G401 (cell line): Measurements from ENCODE around the gene ASAP2. TPM values are rescaled to one million over a fixed set of nuclear protein-coding genes. Genes with fewer than 3 reads are reported as not detected.
A peak's percentile ranks its signal among the peaks of the same experiment; 100 is the strongest.

Experiments
- DNase-seq: peaks from one replicate; pipeline ENCODE4 v3.0.0-alpha.2; 2015; ENCODE audit warnings: low spot score
- in situ Hi-C: cut with HindIII; loops from 2 replicates; pipeline ENCODE4 v1.10.0; 2016; ENCODE audit warnings: low sequenced_read_pairs, mixed read lengths
- total RNA-seq: library from RNA; depleted of rRNA; stranded (reverse); fragments of >200 nt; shearing (Covaris generic); gene quantifications from 2 replicates; pipeline ENCODE4 v1.2.3, GENCODE V29; 2014

Gene ASAP2
- total RNA-seq, 1 experiment from 2014 or later, result 7.1 TPM

DNA sequence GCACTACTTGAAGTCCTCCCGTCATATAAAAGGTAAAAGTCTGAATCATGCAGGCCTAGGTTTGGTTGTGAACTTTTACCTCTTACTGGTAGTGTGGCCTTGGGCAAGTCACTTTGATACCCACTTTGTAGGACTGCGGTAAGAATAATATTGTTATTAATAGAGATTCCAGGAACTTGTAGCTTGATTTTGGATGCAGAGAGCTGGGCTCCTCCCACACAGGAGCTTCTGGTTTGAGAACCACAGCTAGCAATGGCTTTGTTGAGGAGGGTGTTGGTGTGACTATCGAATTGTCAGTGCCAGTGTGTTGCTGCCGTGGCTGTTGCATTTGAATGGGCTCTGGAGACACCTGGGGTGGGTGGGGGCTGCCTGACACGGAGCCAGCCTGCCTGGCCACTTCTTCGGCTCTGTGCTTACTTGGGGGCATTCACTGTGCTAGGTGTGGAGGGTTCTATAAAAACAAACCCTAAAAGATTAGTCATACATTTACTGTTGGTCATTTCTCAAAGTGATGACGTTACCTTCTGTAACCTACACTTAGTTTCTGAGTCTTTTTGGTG, 38.5 kb downstream of the ASAP2 start:
- no peak for DNase-seq
- in situ Hi-C loops, result no loop called here

DNA sequence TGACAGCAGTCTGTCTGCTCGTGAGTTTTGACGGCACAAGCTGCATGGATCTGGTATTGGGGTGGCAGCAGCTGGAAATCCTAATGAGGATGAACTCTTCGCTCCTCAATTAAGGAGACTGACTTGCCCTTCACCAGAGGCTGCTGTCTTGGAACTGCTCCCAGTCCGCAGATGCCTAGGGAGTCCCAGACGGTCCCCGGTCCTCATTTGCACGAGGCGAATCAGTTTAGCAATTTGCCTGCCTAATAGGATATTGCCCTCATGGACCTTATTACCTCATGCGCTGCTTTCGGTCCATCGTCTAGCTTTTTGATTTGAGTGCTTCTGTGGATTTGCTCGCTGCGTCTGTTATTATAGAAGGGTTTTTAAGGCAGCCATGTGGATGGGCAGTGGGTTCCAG, 40.6 kb downstream of the ASAP2 start:
- in situ Hi-C loops, result no loop called here
- DNase-seq, result peak; percentile 66

DNA sequence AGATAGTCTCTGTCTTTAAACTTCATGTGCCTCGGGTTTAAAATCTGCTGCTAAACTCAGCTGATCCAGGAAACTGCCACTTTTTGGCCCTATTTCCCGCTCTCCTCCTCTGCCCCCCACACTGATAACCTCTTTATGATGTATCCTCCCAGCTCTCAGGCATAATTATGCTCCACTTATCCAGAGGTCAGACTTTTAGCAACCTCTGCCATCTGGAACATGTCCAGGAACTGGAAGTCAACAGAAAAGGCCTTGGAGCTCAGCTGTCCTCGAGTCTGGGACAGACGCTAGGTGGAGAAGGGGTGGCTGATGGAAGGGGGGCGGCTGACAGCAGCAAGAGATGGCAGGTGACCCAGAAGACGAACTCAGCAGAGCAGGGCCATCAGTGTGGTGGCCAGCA, 41.2 kb downstream of the ASAP2 start:
- DNase-seq, result no peak
- in situ Hi-C loops, result no loop called here

DNA sequence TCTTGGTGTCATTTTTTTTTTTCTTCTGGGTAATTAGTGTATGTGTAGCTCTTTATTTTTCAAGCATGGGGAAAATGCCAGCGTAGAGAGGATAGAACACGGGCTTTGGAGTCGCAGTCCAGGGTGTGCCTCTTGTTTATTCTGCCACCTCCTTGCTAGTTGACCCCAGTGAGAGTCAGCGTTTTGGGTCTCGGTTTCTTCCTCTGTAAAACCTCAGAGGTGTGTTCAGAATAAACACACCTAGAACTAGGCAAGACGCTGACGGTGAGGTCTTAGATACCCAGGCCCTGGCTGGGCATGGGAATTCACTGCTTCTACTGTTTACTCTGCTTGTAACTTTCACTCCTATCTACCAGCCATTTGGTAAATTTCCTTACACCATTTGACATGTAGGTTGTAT, 41.8 kb downstream of the ASAP2 start:
- in situ Hi-C loops, result no loop called here
- no peak for DNase-seq

DNA sequence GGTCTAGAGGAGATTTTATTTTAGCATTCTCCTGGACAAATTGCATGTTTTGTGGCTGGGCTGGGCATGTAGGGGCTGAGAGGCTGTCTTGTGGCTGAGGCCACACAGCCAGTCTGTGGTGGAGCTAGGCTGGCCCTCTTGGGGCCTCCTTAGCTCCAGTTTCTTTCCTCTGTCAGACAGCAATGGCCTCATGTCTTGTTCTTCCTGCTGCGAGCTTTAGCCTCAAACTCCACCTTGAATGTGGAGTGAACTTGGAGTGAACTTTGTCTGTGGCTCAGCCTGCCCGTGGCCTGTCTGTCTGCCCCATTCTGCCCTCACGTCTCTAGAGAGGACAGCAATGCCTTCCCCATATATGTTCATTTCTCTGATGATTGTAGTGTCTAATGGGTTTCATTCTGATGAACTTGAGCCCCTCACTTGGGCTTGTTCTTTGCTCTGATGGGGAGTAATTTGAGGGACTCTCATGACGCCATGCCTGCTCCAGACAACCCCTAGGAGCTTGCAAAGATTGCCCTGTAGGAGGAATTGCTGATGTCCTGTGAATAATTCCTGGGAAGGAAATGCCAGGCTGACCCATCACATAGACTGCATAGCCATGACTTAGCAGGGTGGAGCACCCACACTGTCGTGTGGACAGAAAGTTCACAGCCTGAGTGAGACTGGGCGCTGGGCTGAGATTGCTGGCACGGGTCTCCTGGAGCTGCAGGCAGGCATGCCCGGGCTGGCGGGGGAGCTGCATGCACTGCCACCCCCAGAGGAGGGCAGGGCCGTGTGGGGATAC, 42.6 kb downstream of the ASAP2 start:
- no peak for DNase-seq
- in situ Hi-C loops, result no loop called here

DNA sequence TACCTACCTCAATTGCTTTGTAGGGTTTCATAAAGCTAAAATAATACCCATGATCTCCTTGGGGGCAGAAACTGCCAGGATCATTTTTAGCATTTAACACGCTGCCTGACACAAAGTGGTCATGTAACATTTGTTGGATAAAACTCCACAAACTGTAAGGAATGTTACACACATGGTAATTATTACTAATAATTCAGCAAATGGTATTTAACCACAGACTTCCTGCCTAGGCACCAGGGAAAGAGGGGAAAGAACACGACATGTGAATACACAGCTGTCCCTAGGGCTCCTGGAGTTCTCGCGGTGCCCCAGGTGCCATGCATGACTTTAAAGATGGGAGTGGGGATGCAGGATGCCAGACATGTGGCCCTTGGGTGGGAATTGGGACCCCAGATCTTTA, 43.5 kb downstream of the ASAP2 start:
- in situ Hi-C loops, result no loop called here
- no peak for DNase-seq

DNA sequence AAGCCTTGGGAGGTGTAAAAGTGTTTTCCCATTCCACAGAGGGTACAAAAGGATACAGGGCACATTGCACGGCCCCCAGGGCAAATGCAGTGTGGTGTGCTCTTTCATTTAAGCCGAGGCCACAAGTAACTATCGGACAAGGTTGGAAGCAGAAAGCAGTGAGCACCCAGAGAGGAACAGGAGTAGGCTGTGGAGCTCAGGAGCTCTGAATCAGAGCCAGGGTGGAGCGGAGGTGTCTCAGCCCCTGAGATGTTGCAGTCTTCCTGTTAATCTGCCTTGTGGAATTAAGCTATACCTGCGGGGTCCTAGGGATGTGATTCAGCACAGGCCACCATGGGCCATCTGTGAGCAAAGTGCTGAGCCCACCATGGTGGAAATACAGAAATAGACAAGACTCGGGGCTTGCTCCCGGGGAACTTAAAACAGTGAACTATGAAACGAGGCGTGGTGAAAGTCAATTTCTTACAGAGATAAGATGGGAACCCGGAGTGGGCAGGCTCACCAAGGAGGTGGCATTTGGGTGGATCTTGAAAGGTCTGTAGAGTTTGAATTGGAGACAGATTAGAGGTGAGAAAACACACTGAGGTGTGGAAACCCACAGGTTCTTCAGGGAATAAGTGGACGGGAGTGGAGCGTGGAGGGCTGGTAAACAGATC, 44.0 kb downstream of the ASAP2 start:
- DNase-seq, result no peak
- in situ Hi-C loops, result no loop called here

DNA sequence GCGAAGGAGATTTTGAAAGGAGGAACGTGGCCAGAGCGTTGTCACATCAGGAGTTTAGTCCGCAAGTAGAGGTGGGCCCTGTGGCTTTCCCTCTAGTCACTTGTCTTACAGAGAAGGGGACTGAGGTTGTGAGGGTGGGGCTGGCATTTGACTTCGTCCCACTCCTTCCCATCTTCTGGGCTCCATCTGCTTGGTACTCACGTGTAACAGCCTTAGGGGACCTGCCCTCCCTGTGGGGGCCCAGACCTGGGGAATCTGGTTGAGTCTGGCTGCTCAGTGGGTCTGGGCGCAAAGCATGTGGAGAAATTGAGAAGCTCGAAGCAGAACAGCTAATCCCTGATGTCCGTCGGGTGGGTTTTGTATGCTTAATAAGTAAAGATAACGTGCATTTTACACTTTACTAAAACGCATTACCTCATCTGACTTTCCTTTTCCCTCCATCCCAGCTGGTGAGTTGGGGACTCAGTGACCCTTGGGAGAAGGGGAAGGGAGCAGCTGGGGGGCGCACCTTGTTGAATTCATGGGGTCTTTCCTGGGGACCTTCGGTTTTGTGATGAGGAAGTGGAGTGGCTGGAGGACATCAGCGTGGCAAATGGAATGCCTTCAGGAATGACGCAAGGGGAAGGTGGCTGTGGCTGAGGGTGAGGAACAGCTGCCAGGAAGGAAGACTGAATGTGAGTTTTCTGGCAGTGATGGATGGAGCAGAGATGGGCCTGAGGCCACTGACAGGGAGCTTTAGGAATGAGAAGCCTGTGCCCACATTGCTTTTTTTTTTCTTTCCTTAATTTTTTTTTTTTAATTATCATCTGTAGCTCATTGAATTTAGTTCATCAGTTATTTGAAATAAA, 44.8 kb downstream of the ASAP2 start:
- in situ Hi-C loops, result no loop called here
- peak; percentile 73 for DNase-seq

DNA sequence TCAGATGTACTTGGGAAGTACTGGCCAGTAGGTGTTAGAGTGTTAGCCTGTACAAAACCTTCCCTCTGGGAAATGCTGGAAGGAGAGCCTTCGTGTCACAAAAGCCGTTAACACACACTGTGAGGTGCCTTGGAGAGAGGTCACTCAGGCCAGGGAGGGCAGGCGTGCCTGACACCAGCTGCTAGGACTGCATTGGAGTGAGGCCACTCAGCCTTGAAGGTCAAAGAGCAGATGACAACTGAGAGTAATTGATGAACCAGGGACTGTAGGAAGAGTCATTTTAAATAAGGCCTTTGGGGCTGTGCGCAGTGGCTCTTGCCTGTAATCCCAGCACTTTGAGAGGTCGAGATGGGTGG, 45.4 kb downstream of the ASAP2 start:
- in situ Hi-C loops, result no loop called here
- no peak for DNase-seq

DNA sequence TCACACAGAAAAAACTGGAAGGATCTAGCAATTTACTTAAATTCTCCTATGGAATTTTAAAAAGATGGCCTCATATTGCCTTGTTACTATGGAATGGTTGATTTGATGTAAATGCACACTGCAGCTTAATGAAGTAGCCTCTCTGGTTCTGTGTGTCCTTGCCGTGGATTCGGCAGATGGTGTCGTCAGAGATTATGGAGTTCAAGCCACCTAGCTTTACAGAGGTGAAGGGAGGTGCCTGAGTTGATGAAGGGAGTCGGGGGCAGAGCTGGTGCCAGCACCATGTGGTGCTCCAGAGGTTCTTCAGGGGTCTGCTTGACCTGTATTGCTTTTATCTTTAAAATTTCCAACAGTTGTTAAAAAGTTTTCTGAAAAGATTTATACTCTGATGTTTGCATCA, 48.8 kb downstream of the ASAP2 start:
- no peak for DNase-seq
- in situ Hi-C loops, result no loop called here

DNA sequence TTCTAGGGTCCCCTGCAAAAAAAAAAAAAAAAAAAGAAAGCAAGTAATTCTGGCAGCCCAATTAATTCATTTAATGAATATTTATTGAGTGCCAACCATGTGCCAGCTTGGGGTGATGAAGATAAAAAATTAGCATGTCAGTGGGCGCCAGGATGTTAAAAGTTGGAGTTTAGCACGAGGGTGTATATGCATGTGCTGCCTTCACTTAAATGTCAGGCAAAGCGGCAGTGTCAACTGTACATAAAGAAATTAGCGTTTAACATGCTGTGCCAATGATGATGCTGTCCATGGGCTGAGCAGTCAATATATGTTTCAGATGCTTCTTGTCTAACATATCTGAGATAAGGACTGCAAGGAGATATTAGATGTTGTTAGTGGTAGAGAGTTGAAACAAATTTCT, 49.5 kb downstream of the ASAP2 start:
- no peak for DNase-seq
- in situ Hi-C loops, result no loop called here

DNA sequence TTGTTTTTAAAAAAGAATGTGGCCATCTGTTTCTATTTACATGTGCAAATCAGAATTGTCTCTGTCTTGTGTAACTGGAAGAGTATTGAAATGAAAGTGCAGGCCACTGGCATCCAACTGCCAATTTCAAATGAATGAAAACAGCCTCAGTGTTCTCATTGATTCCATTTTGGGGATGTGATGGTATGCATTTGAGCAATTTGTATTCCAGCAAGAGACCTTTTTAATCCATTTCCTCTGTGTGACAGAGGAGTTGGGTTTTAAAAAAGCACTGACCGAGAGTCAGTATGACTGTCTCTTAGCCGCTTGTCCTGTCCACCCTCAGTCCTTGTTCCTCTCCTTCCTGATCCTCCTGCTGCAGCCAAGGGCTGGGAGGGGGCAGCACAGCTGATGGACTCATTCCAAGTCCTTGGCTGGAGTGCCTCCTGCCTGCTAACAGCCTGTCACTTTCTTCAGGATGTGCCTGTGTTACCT, 50.0 kb downstream of the ASAP2 start:
- in situ Hi-C loops, result no loop called here
- peak; percentile 83 for DNase-seq

DNA sequence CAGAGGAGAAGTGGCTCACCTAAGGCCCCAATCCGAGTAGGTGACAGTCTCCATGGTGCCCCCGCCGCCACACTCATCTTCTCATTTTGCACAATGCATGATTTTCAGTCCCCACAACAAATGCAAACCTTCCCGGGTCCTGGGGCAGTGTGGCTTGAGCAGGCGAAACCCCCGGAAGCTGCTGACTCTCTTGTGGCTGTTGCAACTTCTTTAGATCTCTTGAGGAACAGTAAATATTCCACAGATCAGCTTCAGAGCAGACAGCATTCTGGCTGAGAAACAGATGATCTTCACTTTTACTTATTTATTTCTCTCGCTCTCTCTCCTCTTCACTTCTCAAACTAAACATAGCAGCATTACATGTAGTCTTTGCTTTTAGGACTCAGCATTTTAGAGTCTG, 51.9 kb downstream of the ASAP2 start:
- in situ Hi-C loops, result no loop called here
- DNase-seq, result no peak

DNA sequence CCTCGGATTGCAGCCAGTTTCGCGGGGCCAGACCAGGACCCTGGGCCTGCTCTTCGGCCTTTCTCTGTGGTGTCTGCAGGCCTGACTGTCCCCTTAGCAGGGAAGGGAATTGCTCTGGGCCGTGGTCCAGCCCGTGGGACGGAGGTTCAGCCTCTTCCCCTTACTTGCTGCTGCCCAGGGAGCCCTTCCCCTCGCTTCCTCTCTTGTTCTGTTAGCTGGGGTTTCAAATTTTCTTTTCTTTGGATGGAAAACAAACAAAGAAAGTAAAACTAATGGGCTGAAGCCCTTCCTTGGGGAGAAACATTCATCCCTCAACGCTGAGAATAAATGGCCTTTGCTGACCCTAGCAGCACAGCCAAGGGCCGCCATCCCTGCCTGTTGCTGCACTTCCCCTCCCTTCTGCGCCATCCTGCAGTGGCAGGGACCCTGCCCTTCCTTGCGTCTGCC, 52.4 kb downstream of the ASAP2 start:
- in situ Hi-C loops, result no loop called here
- peak; percentile 59 for DNase-seq

DNA sequence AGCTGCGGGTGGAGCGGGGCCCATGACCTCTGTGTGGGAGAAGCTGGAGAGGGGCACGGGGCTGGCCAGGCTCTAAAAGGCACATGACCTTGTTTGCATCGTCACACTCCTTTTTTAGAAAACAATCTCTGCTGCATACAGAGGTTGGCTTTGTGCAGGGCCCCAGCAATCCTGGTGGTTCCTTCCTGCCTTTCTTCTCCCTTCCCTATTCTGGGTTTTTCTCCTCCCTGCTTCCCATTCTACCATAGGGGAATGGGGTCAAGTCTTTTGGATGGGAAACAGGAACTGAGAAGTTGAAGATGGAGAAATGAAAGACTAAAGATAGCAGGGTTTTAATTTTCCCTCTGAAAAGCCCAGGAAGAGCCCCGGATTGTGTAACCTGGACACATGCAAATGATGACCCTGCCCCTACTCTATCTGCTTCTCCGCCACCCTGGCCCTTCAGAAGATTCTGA, 53.9 kb downstream of the ASAP2 start:
- in situ Hi-C loops, result no loop called here
- no peak for DNase-seq

DNA sequence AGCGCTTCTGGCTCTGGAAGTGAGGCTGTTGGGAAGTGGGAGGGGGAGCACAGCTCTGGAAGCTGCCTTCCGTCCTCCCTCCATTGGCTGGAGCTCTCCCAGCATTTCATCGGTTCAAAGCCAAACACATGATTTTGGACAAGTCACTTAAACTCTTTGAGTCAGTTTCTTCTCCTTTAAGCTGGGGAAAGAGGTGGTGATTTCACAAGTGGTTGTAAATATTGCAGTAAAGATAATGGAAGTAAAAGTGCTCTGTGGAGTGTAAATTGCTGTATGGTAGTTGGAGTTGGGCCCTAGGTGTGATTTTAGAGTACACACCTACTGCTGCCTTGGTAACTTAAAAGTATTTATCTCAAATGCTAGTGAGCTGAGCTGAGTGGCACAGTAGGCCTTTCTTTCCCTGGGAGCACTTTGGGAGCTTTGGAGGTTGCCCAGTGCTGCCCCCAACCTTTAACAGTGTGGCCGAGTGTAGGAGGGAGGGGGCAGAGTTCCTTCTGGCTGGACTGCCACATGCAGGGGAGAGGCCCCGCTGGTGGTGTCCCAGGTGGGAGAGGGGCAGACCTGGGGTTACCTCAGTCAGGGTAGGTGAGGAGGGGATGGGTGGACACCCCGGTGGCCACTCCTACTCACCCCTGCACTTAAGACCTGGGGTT, 54.7 kb downstream of the ASAP2 start:
- DNase-seq, result no peak

DNA sequence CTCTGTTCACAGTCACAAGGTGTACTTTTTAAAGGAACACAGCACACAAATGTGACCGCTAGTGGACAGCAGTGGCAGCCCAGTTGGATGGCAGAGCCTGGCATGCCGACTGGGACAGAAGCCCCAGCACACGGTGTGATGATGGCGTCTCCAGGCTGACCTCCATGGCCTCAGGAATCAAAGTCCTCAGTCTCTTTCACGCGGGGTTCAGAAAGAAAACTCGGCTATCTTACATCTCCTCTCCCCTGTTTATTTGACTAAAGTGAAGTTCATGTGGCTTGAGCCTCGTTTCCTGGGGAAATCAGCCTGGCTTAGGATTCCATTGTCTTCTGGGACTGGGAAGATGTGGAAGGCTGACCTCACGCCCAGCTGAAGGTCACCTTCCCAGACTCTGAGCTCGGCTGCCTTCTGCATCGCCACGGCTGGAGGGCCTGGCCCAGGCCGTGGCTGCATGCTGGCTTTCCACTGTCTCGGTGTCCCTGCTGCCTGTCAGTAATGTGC, 56.1 kb downstream of the ASAP2 start:
- DNase-seq, result peak; percentile 84
- in situ Hi-C loops, result no loop called here

More for the DNA sequence above, 54.7 kb downstream of the ASAP2 start:
- in situ Hi-C loops, result no loop called here

DNA sequence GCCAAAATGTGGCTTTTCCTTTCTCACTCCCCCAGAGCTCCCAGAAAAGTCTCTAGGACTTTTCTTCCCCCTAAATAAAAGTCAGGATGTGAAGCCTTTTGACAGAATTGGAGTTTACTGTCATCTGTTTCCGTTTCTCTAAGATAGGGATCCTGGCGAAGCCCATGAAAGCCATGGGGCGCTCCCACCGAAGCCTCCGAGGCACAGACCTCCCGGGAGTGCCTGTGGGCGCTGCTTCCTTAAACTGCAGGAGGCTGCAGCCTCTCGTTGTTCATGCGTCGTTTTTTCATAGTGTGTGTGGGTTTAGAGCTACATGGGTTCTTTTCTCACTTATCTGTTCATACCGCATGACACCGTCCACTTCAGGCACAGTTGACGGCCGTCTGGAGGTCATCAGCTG, 56.8 kb downstream of the ASAP2 start:
- in situ Hi-C loops, result no loop called here
- no peak for DNase-seq

DNA sequence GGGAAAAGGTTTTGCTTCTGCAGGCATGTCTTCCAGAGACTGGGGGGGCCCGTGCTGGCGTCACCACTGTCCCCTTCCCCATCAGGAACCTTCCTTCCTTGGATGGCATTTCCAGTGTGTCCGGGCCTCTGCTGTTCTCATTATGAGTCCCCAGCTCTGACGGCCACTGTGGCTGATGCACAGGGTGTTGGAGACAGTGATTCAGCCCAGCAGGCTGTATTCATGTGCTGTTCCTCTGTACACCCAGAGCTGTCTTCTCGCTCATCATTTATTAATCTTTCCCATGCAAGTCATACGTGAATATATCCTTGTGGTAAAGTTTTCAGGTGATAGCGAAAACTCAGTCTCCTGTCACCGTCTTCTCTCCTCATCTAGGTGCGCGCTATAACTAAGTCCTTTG, 57.7 kb downstream of the ASAP2 start:
- in situ Hi-C loops, result no loop called here
- no peak for DNase-seq
